Upper lobe of right lung (tissue), 1 donor: Measurements from ENCODE around the gene JMJD4. TPM values are rescaled to one million over a fixed set of nuclear protein-coding genes. Genes with fewer than 3 reads are reported as not detected.

Source experiments
- ATAC-seq: fragments of 200-7000 bp; cut with Tn5 transposase; one replicate; pipeline ENCODE4 v1.9.1; 2020; ENCODE audit warnings: mild to moderate bottlenecking, moderate library complexity
- DNase-seq: peaks from one replicate; pipeline ENCODE4 v3.0.0-alpha.2; 2020
- H3K27ac ChIP-seq: fragments of 200-600 bp; one replicate; pipeline ENCODE4 v1.8.0; 2022
- H3K27me3 ChIP-seq: fragments of 200-600 bp; one replicate; pipeline ENCODE4 v1.8.0; 2022; ENCODE audit warnings: mild to moderate bottlenecking
- H3K36me3 ChIP-seq: fragments of 200-600 bp; one replicate; pipeline ENCODE4 v1.8.0; 2022
- H3K4me1 ChIP-seq: fragments of 200-600 bp; one replicate; pipeline ENCODE4 v1.8.0; 2022
- H3K4me3 ChIP-seq: fragments of 200-600 bp; one replicate; pipeline ENCODE4 v1.8.0; 2022; ENCODE audit warnings: mild to moderate bottlenecking
- H3K9me3 ChIP-seq: fragments of 200-600 bp; one replicate; pipeline ENCODE4 v1.8.0; 2022
- CTCF ChIP-seq: fragments of 200-600 bp; IDR thresholded peaks from one replicate; pipeline ENCODE4 v1.8.0; 2022; ENCODE audit warnings: antibody characterized with exemption
- intact Hi-C: fragments of 100-400 bp; cut with DNase I; formaldehyde crosslinking; loops from one replicate; pipeline ENCODE4 v1.11.0; 2022
- total RNA-seq: library from RNA; stranded (reverse); fragmentation: NEBNext Ultra II Directional; extraction: Animal tissue kit (Norgen Biotek cat#: 25700); gene quantifications from one replicate; pipeline ENCODE4 v1.2.1, GENCODE V29; 2021
- donor health status: DM: no; HTN: yes; CAD: no; lungs with severe emphysema.

JMJD4 gene
- total RNA-seq, 1 donor from 2014 or later, result 15.1 TPM

GRCh38 chr1:227758366-227758765 is 23.3 kb upstream of the JMJD4 start:
- ATAC-seq (peak; percentile 43), DNase-seq (no peak)
- peaks cover 17% of the 10 kb centered on the region for H3K36me3 ChIP-seq
- intact Hi-C loops, result no loop called here
- no peaks in the 10 kb centered on the region for H3K9me3 ChIP-seq
- peaks cover 34% of the 10 kb centered on the region for H3K4me1 ChIP-seq
- no peaks in the 10 kb centered on the region for H3K27me3 ChIP-seq
- TF ChIP-seq CTCF, result no peak
- H3K4me3 ChIP-seq, result no peak overlapping the region
- H3K27ac ChIP-seq, result no peak overlapping the region

GRCh38 chr1:227757781-227758180 is 22.7 kb upstream of the JMJD4 start:
- H3K9me3 ChIP-seq, result no peaks in the 10 kb centered on the region
- H3K4me3 ChIP-seq, result no peak overlapping the region
- no peak for TF ChIP-seq CTCF
- H3K36me3 ChIP-seq, result peaks cover 17% of the 10 kb centered on the region
- intact Hi-C loops, result no loop called here
- no peak for ATAC-seq
- no peak for DNase-seq
- peaks cover 29% of the 10 kb centered on the region for H3K4me1 ChIP-seq
- no peak overlapping the region for H3K27ac ChIP-seq
- H3K27me3 ChIP-seq, result no peaks in the 10 kb centered on the region

GRCh38 chr1:227756172-227756959 is 21.3 kb upstream of the JMJD4 start:
- H3K9me3 ChIP-seq, result no peaks in the 10 kb centered on the region
- H3K4me1 ChIP-seq, result peaks cover 18% of the 10 kb centered on the region
- DNase-seq, result no peak
- TF ChIP-seq CTCF, result no peak
- ATAC-seq, result no peak
- no peak overlapping the region for H3K4me3 ChIP-seq
- intact Hi-C loops, result no loop called here
- peaks cover 12% of the 10 kb centered on the region for H3K36me3 ChIP-seq
- no peak overlapping the region for H3K27ac ChIP-seq
- H3K27me3 ChIP-seq, result no peaks in the 10 kb centered on the region

DNA sequence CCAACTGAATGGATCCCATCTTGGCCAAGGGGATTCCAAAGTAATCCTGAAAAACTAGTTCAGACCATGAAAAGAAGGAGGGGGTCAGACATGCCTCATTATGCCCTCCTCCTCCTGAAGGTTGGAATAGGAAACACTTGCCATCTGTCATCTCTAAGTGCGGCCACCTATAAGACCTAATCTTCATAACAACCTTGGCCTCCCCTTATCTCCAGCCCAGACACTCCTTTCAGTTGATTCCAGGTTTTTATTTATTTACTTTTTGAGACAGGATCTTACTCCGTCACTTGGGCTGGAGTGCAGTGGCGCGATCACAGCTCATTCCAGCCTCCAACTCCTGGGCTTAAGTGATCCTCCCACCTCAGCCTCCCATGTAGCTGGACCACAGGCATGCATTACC is 19.9 kb upstream of the JMJD4 start:
- Histone ChIP-seq H3K4me1 (peaks cover 18% of the 10 kb centered on the region), H3K9me3 (no peaks in the 10 kb centered on the region), H3K27me3 (no peaks in the 10 kb centered on the region), H3K36me3 (peaks cover 17% of the 10 kb centered on the region), H3K27ac (no peak overlapping the region), H3K4me3 (no peak overlapping the region)
- TF ChIP-seq CTCF, result no peak
- no peak for ATAC-seq
- DNase-seq, result no peak
- intact Hi-C loops, result no loop called here

GRCh38 chr1:227753999-227754711 is 19.1 kb upstream of the JMJD4 start:
- H3K36me3 ChIP-seq, result peaks cover 9% of the 10 kb centered on the region
- ATAC-seq, result no peak
- H3K27ac ChIP-seq, result no peak overlapping the region
- intact Hi-C loops, result no loop called here
- H3K4me3 ChIP-seq, result no peak overlapping the region
- no peak for TF ChIP-seq CTCF
- H3K9me3 ChIP-seq, result no peaks in the 10 kb centered on the region
- DNase-seq, result no peak
- peaks cover 18% of the 10 kb centered on the region for H3K4me1 ChIP-seq
- no peaks in the 10 kb centered on the region for H3K27me3 ChIP-seq
